Progenitor cell of endocrine pancreas (in vitro differentiated cells): ENCODE results near the gene ADAMTS2. TPM values are rescaled to one million over a fixed set of nuclear protein-coding genes. Genes with fewer than 3 reads are reported as not detected.

Source experiments
- DNase-seq: peaks from one replicate; pipeline ENCODE4 v3.0.0; 2021; ENCODE audit warnings: low spot score; ENCODE audit not compliant: unreplicated experiment
- H3K27ac Mint-ChIP-seq: 2 replicates; pipeline ENCODE4 v1.8.0; 2021; ENCODE audit warnings: mild to moderate bottlenecking, moderate library complexity, mixed read lengths
- H3K27me3 Mint-ChIP-seq: 2 replicates; pipeline ENCODE4 v1.8.0; 2021; ENCODE audit warnings: mixed read lengths
- H3K36me3 Mint-ChIP-seq: 2 replicates; pipeline ENCODE4 v1.8.0; 2022; ENCODE audit warnings: mixed read lengths; ENCODE audit not compliant: insufficient read depth
- H3K4me1 Mint-ChIP-seq: 2 replicates; pipeline ENCODE4 v1.8.0; 2021; ENCODE audit warnings: low read depth, mixed read lengths
- H3K4me3 Mint-ChIP-seq: 2 replicates; pipeline ENCODE4 v1.8.0; 2021; ENCODE audit warnings: low read depth, mild to moderate bottlenecking, moderate library complexity, mixed read lengths
- H3K9me3 Mint-ChIP-seq: 2 replicates; pipeline ENCODE4 v1.8.0; 2021; ENCODE audit warnings: low read depth, mixed read lengths
- CTCF ChIP-seq: fragments of 200-600 bp; sonication (generic); IDR thresholded peaks from one replicate; pipeline ENCODE4 v1.5.0; 2021; ENCODE audit warnings: antibody characterized with exemption, mild to moderate bottlenecking; ENCODE audit not compliant: unreplicated experiment
- total RNA-seq: library from RNA; stranded (reverse); gene quantifications from 2 replicates; pipeline ENCODE4 v1.2.1, GENCODE V29; 2021

The ADAMTS2 gene
- total RNA-seq, 1 donor from 2014 or later: 2.5 TPM

DNA sequence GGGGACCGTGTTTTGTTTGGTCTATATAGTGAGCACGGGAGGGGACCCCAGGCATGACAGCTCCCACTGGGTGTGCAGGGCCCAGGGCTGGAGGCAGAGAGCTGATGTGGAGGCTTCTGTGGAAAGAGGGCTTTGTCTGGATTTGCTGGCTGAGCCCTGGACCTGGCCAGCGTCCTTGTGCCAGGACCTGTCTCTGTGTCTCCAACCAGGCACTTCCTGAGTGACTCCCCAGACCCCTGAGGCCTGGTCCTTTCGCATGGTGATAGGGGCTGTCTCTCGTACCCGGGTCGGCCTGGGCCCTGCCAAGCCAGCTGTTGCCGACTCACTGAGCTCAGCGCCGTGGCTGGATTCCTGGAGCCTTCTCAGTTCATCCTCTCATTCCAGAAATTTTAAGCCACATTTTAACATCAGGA, 77.6 kb downstream of the ADAMTS2 start:
- DNase-seq: no peak
- Mint-ChIP-seq H3K27ac (no peak overlapping the region), H3K4me1 (peaks cover 3% of the 10 kb centered on the region), H3K9me3 (no peaks in the 10 kb centered on the region), H3K36me3 (no peaks in the 10 kb centered on the region), H3K4me3 (no peak overlapping the region), H3K27me3 (peaks cover 12% of the 10 kb centered on the region)
- TF ChIP-seq CTCF: no peak

DNA sequence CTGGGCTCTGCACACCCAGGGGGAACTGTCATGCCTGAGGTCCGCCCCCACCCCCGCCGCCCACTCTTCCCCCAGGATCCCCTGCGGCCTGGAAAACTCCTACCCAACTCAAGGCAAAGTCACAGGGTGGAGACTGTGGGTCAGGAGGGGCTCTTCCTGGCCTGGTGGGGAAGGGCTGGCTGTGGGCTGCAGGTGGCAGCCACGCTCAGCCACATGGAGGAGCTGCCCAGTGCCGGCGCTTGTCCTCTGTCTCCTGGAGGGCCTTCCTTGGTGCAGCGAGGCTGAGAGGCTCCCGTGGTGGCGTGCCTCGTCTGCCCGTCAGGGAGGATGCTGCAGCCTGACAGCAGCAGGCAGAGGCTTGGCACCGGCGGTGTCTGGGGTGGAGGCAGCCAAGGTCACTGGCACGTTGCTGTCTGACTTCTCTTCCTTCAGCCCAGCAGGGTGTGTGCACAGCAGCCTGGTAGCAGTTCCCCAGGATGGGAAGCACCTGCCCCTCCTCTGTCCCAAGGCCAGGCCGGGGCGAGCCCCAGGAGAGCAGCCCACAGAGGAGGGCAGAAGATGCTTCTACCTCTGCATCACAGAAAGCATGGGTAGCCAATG, 78.1 kb downstream of the ADAMTS2 start:
- DNase-seq: no peak
- H3K36me3 Mint-ChIP-seq: no peaks in the 10 kb centered on the region
- H3K4me1 Mint-ChIP-seq: peaks cover 3% of the 10 kb centered on the region
- no peak overlapping the region for H3K4me3 Mint-ChIP-seq
- no peak for TF ChIP-seq CTCF
- H3K27ac Mint-ChIP-seq: no peak overlapping the region
- no peaks in the 10 kb centered on the region for H3K9me3 Mint-ChIP-seq
- peaks cover 17% of the 10 kb centered on the region for H3K27me3 Mint-ChIP-seq

GRCh38 chr5:179266291-179267070, 78.8 kb downstream of the ADAMTS2 start:
- TF ChIP-seq CTCF: no peak
- DNase-seq: no peak
- peaks cover 18% of the 10 kb centered on the region for H3K27me3 Mint-ChIP-seq
- no peak overlapping the region for H3K4me3 Mint-ChIP-seq
- H3K36me3 Mint-ChIP-seq: no peaks in the 10 kb centered on the region
- no peaks in the 10 kb centered on the region for H3K9me3 Mint-ChIP-seq
- no peak overlapping the region for H3K27ac Mint-ChIP-seq
- H3K4me1 Mint-ChIP-seq: peaks cover 3% of the 10 kb centered on the region

- Mint-ChIP-seq H3K27me3 (peaks cover 20% of the 10 kb centered on the region), H3K4me1 (peaks cover 8% of the 10 kb centered on the region), H3K4me3 (no peak overlapping the region), H3K27ac (no peak overlapping the region), H3K36me3 (no peaks in the 10 kb centered on the region), H3K9me3 (no peaks in the 10 kb centered on the region)
- TF ChIP-seq CTCF: no peak
- DNase-seq: no peak
Observed at GRCh38 chr5:179265514-179266290, 79.6 kb downstream of the ADAMTS2 start.

DNA sequence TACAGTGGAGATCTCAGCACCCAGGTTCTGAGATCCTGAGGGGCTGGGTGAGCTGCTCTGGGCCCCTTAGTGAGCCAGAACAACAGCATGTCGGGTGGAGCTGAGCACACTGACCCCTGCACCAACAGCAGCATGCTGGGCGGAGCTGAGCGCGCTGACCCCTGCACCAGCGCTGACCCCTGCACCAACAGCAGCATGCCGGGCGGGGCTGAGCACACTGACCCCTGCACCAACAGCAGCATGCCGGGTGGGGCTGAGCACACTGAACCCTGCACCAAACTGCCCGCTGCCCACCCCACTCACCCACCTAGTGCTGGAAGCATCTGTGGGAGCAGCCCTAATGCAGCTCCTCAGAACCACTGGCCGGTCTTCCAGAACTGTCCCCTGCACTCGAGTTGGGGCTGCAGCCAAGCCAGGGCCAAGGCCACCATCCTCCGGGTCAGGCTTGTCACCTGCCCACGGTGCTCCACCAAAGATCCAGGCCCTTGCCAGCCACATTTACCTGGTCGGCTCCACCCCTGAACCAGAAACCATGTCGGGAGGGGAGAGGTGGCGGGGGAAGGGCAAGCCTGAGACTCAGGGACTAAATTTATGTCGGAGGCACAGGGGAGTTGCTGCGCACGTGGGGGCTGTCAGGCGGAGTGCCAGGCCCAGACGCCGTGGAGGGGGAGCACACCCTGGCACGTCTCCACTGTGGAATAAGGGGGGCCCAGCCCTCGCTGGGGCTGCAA, 80.3 kb downstream of the ADAMTS2 start:
- H3K36me3 Mint-ChIP-seq: no peaks in the 10 kb centered on the region
- no peak overlapping the region for H3K27ac Mint-ChIP-seq
- peaks cover 21% of the 10 kb centered on the region for H3K27me3 Mint-ChIP-seq
- H3K4me1 Mint-ChIP-seq: peaks cover 9% of the 10 kb centered on the region
- no peaks in the 10 kb centered on the region for H3K9me3 Mint-ChIP-seq
- TF ChIP-seq CTCF: no peak
- DNase-seq: no peak
- no peak overlapping the region for H3K4me3 Mint-ChIP-seq
